Activated CD8-positive, alpha-beta T cell treated with anti-CD3 and anti-CD28 coated beads, Interleukin-2, amount 10 ng/mL, durations not matched to agents 7 days and 5 days (primary cell): ENCODE data around the gene PSTPIP1. TPM values are rescaled to one million over a fixed set of nuclear protein-coding genes. Genes with fewer than 3 reads are reported as not detected.

Source experiments
- ATAC-seq: fragments of 150-1000 bp; cut with Tn5 transposase; one replicate; pipeline ENCODE4 v1.10.0; 2021; ENCODE audit warnings: moderate library complexity
- CTCF ChIA-PET: fragments of 350-600 bp; sonication (Branson Sonifier 250); formaldehyde crosslinking; loops from one replicate; lab custom pipeline; 2021; ENCODE audit warnings: antibody characterized with exemption; lab: Charles Lee
- POLR2A ChIA-PET: fragments of 350-600 bp; sonication (Branson Sonifier 250); formaldehyde crosslinking; loops from one replicate; lab custom pipeline; 2021; ENCODE audit warnings: antibody characterized with exemption; lab: Charles Lee
- DNase-seq: peaks from one replicate; pipeline ENCODE4 v3.0.0-alpha.2; 2020
- H3K27ac Mint-ChIP-seq: one replicate; pipeline ENCODE4 v1.8.0; 2021; ENCODE audit warnings: mild to moderate bottlenecking, mixed read lengths
- H3K27me3 Mint-ChIP-seq: one replicate; pipeline ENCODE4 v1.8.0; 2021; ENCODE audit warnings: low read depth, mixed read lengths
- H3K36me3 Mint-ChIP-seq: one replicate; pipeline ENCODE4 v1.8.0; 2021; ENCODE audit warnings: low read depth, mixed read lengths
- H3K4me1 Mint-ChIP-seq: one replicate; pipeline ENCODE4 v1.8.0; 2021; ENCODE audit warnings: low read depth, mixed read lengths
- H3K4me3 Mint-ChIP-seq: one replicate; pipeline ENCODE4 v1.8.0; 2021; ENCODE audit warnings: mild to moderate bottlenecking, mixed read lengths
- H3K9me3 Mint-ChIP-seq: one replicate; pipeline ENCODE4 v1.8.0; 2022; ENCODE audit warnings: mixed read lengths; ENCODE audit not compliant: insufficient read depth
- total RNA-seq, 2 experiments: library from RNA; stranded (reverse); gene quantifications; one replicate each; pipeline ENCODE4 v1.2.3, GENCODE V29; 2021

The PSTPIP1 gene
- total RNA-seq, 2 experiments from 2014 or later: 208 to 212 TPM

- Mint-ChIP-seq H3K9me3 (no peaks in the 10 kb centered on the region), H3K27me3 (peaks cover 5% of the 10 kb centered on the region), H3K27ac (no peak overlapping the region), H3K4me3 (no peak overlapping the region), H3K4me1 (peaks cover 15% of the 10 kb centered on the region), H3K36me3 (peaks cover 8% of the 10 kb centered on the region)
- ATAC-seq: no peak
- ChIA-PET POLR2A (interaction anchor here (0.8 to 1.4 kb wide), 2 partner anchors 11 to 72 kb away, joined by 3 read pairs; no protein-coding TSS in a partner anchor), CTCF (interaction anchor here (1.0 to 1.4 kb wide), 4 partner anchors 9 to 94 kb away, joined by 3 to 6 read pairs (median 4); no protein-coding TSS in a partner anchor)
- DNase-seq: no peak
These were observed 72.9 kb downstream of the PSTPIP1 start for GRCh38 chr15:77067691-77068367.

- ATAC-seq: no peak
- H3K4me3 Mint-ChIP-seq: no peak overlapping the region
- peaks cover 5% of the 10 kb centered on the region for H3K27me3 Mint-ChIP-seq
- POLR2A ChIA-PET: interaction anchor here (1.4 kb wide), 2 partner anchors 12 to 73 kb away, joined by 3 to 4 read pairs; no protein-coding TSS in a partner anchor
- no peak overlapping the region for H3K27ac Mint-ChIP-seq
- H3K36me3 Mint-ChIP-seq: peaks cover 8% of the 10 kb centered on the region
- peaks cover 15% of the 10 kb centered on the region for H3K4me1 Mint-ChIP-seq
- H3K9me3 Mint-ChIP-seq: no peaks in the 10 kb centered on the region
- CTCF ChIA-PET: interaction anchor here (0.7 to 1.4 kb wide), 4 partner anchors 10 to 95 kb away, joined by 3 to 6 read pairs (median 3); no protein-coding TSS in a partner anchor
- DNase-seq: no peak
These were observed 73.7 kb downstream of the PSTPIP1 start for GRCh38 chr15:77068633-77069032.

- CTCF ChIA-PET: interaction anchor here (0.7 kb wide), 1 partner anchor 40 kb away, joined by 3 read pairs; no protein-coding TSS in a partner anchor
- Mint-ChIP-seq H3K4me3 (peak overlapping the region; percentile 77), H3K27ac (peak overlapping the region; percentile 4), H3K4me1 (peaks cover 15% of the 10 kb centered on the region), H3K36me3 (peaks cover 8% of the 10 kb centered on the region), H3K9me3 (no peaks in the 10 kb centered on the region), H3K27me3 (peaks cover 7% of the 10 kb centered on the region)
- DNase-seq (no peak), ATAC-seq (no peak)
- POLR2A ChIA-PET: interaction anchor here (0.6 to 1.4 kb wide), 2 partner anchors 13 to 18 kb away, joined by 3 to 4 read pairs; no protein-coding TSS in a partner anchor
These were observed 74.7 kb downstream of the PSTPIP1 start for GRCh38 chr15:77069521-77070121.

- no peak for DNase-seq
- CTCF ChIA-PET: no interaction called here
- ATAC-seq: no peak
- H3K4me1 Mint-ChIP-seq: peaks cover 15% of the 10 kb centered on the region
- POLR2A ChIA-PET: no interaction called here
- peaks cover 7% of the 10 kb centered on the region for H3K27me3 Mint-ChIP-seq
- H3K36me3 Mint-ChIP-seq: peaks cover 8% of the 10 kb centered on the region
- no peaks in the 10 kb centered on the region for H3K9me3 Mint-ChIP-seq
- H3K4me3 Mint-ChIP-seq: peak overlapping the region; percentile 77
- H3K27ac Mint-ChIP-seq: peak overlapping the region; percentile 52
These were observed 75.2 kb downstream of the PSTPIP1 start for GRCh38 chr15:77070180-77070494.

- Mint-ChIP-seq H3K4me1 (peaks cover 15% of the 10 kb centered on the region), H3K36me3 (peaks cover 8% of the 10 kb centered on the region), H3K27ac (peak within 1 kb of the TSS; percentile 63), H3K4me3 (peak within 1 kb of the TSS; percentile 77), H3K27me3 (peaks cover 11% of the 10 kb centered on the region), H3K9me3 (no peaks in the 10 kb centered on the region)
- ChIA-PET POLR2A (interaction anchor here (0.5 to 0.6 kb wide), 2 partner anchors 15 to 64 kb away, joined by 3 read pairs; no protein-coding TSS in a partner anchor), CTCF (interaction anchor here (0.9 to 1.5 kb wide), 4 partner anchors 10 to 97 kb away, joined by 3 to 4 read pairs (median 4); no protein-coding TSS in a partner anchor)
- DNase-seq (peak; percentile 93), ATAC-seq (peak; percentile 100)
These were observed 75.8 kb downstream of the PSTPIP1 start, which contains the start of gene TSPAN3 for GRCh38 chr15:77070495-77071304. Gene TSPAN3 (minus strand): TSS chr15:77071109. CDS start chr15:77070954, 155 bp downstream.

GRCh38 chr15:77071305-77072223 lies 76.6 kb downstream of the PSTPIP1 start:
- H3K27me3 Mint-ChIP-seq: peaks cover 11% of the 10 kb centered on the region
- DNase-seq (no peak), ATAC-seq (no peak)
- peaks cover 8% of the 10 kb centered on the region for H3K36me3 Mint-ChIP-seq
- CTCF ChIA-PET: interaction anchor here (0.9 to 1.5 kb wide), 4 partner anchors 11 to 98 kb away, joined by 3 to 4 read pairs (median 4); no protein-coding TSS in a partner anchor
- POLR2A ChIA-PET: interaction anchor here (0.5 to 0.6 kb wide), 2 partner anchors 14 to 64 kb away, joined by 3 read pairs; no protein-coding TSS in a partner anchor
- peak overlapping the region; percentile 74 for H3K4me3 Mint-ChIP-seq
- peak overlapping the region; percentile 63 for H3K27ac Mint-ChIP-seq
- H3K4me1 Mint-ChIP-seq: peaks cover 15% of the 10 kb centered on the region
- no peaks in the 10 kb centered on the region for H3K9me3 Mint-ChIP-seq

- DNase-seq (no peak), ATAC-seq (no peak)
- peaks cover 15% of the 10 kb centered on the region for H3K4me1 Mint-ChIP-seq
- H3K27me3 Mint-ChIP-seq: peaks cover 11% of the 10 kb centered on the region
- peaks cover 5% of the 10 kb centered on the region for H3K36me3 Mint-ChIP-seq
- H3K9me3 Mint-ChIP-seq: no peaks in the 10 kb centered on the region
- POLR2A ChIA-PET: no interaction called here
- CTCF ChIA-PET: interaction anchor here (1.0 kb wide), 1 partner anchor 469 kb away, joined by 3 read pairs; no protein-coding TSS in a partner anchor
- no peak overlapping the region for H3K4me3 Mint-ChIP-seq
- H3K27ac Mint-ChIP-seq: no peak overlapping the region
These were observed 79.4 kb downstream of the PSTPIP1 start for GRCh38 chr15:77074350-77074749.

- H3K36me3 Mint-ChIP-seq: no peaks in the 10 kb centered on the region
- ChIA-PET POLR2A (no interaction called here), CTCF (no interaction called here)
- no peak overlapping the region for H3K27ac Mint-ChIP-seq
- H3K9me3 Mint-ChIP-seq: no peaks in the 10 kb centered on the region
- ATAC-seq (no peak), DNase-seq (no peak)
- H3K4me3 Mint-ChIP-seq: no peak overlapping the region
- H3K4me1 Mint-ChIP-seq: peaks cover 8% of the 10 kb centered on the region
- H3K27me3 Mint-ChIP-seq: peaks cover 6% of the 10 kb centered on the region
These were observed 80.6 kb downstream of the PSTPIP1 start for GRCh38 chr15:77075528-77075927.

- Mint-ChIP-seq H3K4me1 (peaks cover 5% of the 10 kb centered on the region), H3K36me3 (no peaks in the 10 kb centered on the region), H3K9me3 (no peaks in the 10 kb centered on the region), H3K27ac (no peak overlapping the region), H3K4me3 (no peak overlapping the region), H3K27me3 (peaks cover 6% of the 10 kb centered on the region)
- DNase-seq: no peak
- POLR2A ChIA-PET: no interaction called here
- ATAC-seq: no peak
- CTCF ChIA-PET: no interaction called here
These were observed 81.5 kb downstream of the PSTPIP1 start for GRCh38 chr15:77076323-77076915.

- Mint-ChIP-seq H3K27me3 (peaks cover 3% of the 10 kb centered on the region), H3K4me3 (no peak overlapping the region), H3K27ac (no peak overlapping the region), H3K9me3 (no peaks in the 10 kb centered on the region), H3K36me3 (no peaks in the 10 kb centered on the region), H3K4me1 (peaks cover 14% of the 10 kb centered on the region)
- CTCF ChIA-PET: interaction anchor here (1.1 to 1.5 kb wide), 2 partner anchors 11 to 109 kb away, joined by 5 read pairs; no protein-coding TSS in a partner anchor
- POLR2A ChIA-PET: no interaction called here
- ATAC-seq: no peak
- no peak for DNase-seq
These were observed 87.0 kb downstream of the PSTPIP1 start for GRCh38 chr15:77081971-77082370.
